Smooth muscle cell of the brain vasculature (primary cell): ENCODE data around the gene ST3GAL3.
"Not testable (repeated sequence)": the region's sequence is repeated elsewhere in the genome, so short reads cannot be mapped to it uniquely, and the experiment has no call there.

Experiments
- DNase-seq: peaks from one replicate; pipeline ENCODE4 v3.0.0-alpha.2; 2012; ENCODE audit warnings: low read depth, low spot score

ST3GAL3 gene

DNA sequence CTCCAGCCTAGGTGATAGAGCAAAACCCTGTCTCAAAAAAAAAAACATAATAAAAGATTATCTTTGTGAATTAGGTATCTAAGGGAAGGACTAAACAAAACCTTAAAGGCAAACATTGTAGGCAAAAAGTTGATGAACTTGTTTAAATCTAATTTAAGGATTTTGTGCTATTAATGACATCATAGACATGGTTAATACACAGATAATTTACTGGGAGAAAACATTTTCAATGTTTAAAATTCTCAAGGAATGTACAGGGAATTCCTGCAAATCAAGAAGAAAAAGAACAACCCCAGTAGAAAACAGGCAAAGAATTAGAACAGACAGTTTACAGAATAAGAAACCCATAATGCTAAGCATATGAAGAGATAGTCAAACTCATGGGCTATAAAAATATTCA lies 47.6 kb downstream of the ST3GAL3 start:
- no peak for DNase-seq

- DNase-seq = no peak
These were observed 50.2 kb downstream of the ST3GAL3 start for GRCh38 chr1:43757343-43758053.

DNA sequence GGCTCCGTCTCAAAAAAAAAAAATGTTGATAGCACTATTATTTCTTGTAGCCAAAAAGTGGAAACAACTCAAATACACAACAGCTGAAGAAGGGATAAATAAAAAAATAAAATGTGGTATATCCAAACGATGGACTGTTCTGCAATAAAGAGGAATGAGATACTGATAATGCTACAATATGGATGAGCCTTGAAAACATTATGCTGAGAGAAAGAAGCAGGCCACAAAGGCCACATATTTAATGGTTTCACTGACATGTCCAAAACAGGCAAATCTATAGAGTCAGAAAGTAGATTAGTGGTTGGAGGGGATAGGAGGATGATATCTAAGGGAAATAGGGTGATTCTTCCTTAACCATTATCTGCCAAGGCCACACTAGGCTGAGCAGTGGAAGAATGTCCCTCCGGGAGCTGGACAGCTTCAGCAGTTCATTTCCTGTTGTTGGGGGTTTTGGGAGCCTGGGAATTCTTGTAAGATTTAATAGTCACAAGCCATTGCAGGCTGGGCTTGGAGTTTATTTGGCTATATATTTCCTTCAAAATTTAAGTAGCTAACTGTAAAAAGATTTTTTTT lies 53.5 kb downstream of the ST3GAL3 start:
- no peak for DNase-seq

- DNase-seq = peak; percentile 77
These were observed 56.2 kb downstream of the ST3GAL3 start for GRCh38 chr1:43763497-43763973.

- no peak for DNase-seq
These were observed 57.2 kb downstream of the ST3GAL3 start for GRCh38 chr1:43764581-43764980.

DNA sequence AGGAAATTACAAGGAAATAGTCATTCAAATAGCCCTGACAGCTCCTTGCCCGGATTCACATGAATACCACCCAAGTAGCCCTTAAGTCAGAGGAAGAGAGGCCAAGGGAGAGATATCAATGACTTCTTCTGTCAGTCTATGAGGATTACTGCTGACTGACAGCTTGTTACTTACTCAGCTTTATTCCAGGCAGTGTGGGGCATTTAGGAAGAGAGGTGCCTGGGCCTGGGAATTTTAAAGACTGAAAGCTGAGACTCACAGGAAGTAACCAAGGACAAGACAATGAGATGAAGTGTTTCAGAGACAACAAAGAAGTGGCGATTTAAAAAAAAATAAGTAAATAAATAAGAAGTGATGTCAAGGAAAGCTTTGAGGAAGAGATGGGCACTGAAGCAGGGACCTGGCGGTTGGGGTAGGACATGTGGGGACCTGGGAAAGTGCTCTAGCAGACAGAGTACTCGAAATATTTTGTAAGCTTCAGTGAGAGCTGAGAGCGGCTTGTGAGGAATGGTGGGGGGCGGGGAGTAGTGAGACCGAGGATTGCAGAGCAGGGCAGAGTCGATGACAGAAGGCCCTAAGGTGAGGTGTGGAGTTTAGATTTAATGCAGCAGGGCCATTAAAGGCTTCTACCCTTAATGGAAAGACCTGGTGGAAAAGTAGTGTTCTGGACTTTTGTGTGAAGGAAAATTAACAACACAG lies 58.9 kb downstream of the ST3GAL3 start:
- DNase-seq = no peak

DNA sequence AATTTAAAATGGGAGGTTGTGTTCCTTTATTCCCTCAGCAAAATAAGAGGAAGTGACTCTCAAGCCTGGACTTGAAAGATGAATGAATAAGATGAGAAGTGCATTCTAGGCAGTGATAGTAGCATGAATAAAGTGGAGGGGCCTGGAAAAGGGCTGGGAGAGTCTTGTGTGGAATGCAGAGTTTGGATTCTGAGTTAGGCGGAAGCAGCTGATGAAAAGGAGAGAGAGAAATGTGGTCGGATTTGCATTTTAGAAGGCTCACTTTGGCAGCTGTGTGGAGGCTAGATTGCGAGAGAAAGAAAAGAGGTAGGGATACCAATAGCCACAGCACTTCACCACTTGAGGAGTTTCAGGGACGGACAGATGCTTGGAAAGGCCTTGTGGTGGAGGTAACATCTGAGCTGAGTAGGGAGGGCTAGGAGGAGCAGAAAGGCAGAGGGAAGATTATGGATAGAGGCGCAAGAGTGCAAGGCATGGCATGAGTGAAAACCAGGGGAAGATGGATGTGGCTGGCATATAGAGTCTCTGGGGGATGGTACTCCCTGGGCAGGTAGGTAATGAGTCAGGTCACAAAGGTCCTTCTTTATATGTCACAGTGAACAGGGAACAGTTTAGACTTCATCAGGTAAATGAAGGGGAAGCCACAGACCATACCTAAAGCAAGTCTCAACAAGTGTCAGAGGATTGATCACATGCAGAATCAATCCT lies 59.6 kb downstream of the ST3GAL3 start:
- no peak for DNase-seq

- DNase-seq = no peak
These were observed 60.8 kb downstream of the ST3GAL3 start for GRCh38 chr1:43768168-43768567.

DNA sequence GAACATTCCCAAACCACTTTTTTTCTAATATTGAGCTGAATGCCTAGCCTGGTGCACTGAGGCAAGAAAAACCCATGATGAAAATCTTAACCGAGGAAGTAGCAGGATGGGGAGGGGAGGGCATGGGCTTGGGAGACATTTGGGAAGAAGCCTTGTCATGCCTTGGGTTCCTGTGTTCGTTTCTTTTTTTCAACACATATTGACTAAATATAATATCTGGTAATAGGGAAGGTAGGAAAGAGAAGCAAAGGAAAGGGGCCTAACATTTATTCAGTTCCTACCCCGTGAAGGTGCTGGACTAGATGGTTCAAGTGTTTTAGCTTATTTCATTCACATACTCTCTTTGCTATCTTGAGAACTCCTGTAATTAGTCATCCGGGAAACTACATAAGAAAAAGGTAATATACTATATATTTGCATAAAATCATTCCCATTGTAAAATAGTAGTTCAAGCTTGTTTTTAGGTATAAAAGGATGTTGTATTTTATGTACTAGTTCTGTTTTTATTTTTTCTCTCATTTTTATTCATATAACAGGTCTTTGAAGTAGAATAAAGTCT lies 62.1 kb downstream of the ST3GAL3 start:
- DNase-seq = no peak

DNA sequence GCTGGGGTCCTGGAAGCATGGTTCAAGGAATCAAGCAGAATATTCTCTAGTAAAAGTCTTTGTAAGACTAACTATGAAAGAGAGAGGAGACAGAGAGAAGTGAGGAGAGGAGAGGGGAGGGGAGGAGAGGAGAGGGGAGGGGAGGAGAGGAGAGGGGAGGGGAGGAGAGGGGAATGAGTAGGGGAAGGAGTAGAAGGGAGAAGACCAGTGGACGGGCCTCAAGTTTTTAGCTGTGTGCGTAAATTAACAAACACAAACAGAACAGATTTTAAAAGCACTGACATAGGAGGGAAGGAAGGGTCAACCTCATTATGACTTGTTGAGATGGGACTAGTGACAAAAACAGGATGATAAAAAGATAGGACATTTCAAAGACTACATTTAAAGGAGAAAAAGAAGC lies 62.8 kb downstream of the ST3GAL3 start:
- DNase-seq = no peak

DNA sequence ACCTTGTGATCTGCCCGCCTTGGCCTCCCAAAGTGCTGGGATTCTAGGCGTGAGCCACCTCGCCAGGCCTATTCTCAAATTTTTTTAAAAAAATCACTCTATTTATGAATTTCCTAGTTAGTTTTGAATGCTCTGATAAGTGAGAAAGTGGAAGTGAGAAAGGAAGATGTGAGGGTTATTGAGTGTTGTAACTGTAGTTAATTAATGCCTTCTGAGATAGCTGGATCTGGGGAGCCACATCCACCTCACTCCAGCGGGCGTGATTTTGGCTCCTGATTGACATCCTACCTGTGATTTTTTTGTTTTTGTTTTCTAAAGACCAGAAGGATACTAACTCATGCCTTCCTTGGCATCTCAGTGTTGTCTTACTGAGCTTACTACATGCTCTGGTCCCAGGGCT lies 65.6 kb downstream of the ST3GAL3 start:
- no peak for DNase-seq

GRCh38 chr1:43773821-43774220 lies 66.5 kb downstream of the ST3GAL3 start:
- no peak for DNase-seq

GRCh38 chr1:43774359-43774758 lies 67.0 kb downstream of the ST3GAL3 start:
- no peak for DNase-seq

GRCh38 chr1:43776043-43776761 lies 68.9 kb downstream of the ST3GAL3 start:
- peak; percentile 59 for DNase-seq

GRCh38 chr1:43777916-43778315 lies 70.6 kb downstream of the ST3GAL3 start:
- not testable (repeated sequence) for DNase-seq

GRCh38 chr1:43779266-43779665 lies 71.9 kb downstream of the ST3GAL3 start:
- no peak for DNase-seq

DNA sequence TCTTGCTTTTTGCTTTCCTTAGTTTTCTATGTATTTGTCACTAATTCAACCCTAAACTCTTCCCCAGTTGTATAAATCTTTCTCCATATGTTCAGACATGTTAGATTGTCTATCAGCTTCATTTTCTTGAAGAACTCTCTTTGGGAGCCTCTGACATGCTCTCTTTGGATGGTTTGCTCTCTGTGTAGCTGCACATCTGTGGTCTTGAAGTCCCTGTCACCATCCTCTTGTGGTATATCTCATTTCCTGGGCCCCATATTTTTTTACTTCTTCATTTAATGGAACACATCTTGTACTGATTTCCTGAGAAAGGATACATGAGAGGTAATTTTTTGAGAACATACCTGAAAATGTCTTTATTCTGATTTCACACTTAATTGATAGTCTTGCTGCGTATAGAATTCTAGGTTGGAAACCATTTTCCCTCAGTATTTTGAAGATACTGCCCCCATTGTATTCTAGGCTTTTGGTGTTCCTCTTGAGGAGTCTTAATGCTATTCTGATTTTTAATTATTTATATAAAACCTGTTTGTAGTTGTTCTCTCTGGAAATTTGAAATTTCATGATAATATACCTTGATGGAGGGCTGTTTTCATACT lies 72.6 kb downstream of the ST3GAL3 start:
- DNase-seq = no peak

- no peak for DNase-seq
These were observed 74.2 kb downstream of the ST3GAL3 start for GRCh38 chr1:43781574-43781973.

DNA sequence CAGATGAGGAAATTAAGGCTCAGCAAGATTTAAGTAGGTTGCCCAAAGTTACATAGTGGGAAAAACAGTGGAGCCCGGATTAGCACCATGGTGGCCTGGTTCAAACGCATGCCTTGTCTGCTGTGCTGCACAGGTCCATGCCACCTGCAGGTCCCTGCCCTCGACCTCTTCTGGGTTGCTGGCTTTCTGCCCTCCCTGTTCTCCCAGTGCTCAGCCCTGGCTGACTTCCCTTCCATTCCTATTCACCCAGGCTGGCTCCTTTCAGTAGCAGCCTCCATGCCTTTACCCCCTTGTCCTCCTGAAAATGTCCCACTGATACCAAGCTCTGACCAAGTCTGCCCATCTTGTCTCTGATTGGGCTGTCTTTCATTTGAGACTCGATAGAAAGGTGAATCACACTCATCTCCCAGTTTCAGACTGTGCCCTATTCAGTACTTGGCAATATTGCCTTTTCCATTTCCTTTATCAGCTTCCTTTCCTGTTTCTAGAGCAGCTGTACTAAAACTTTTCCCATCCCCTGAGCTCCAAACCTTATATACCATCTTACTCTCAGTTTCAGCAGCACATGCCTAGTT lies 75.8 kb downstream of the ST3GAL3 start:
- DNase-seq = no peak

GRCh38 chr1:43783671-43784205 lies 76.4 kb downstream of the ST3GAL3 start:
- no peak for DNase-seq
